GM19193 (cell line): ENCODE measurements around the gene ARHGAP1.

Experiments
- POLR2A ChIP-seq: IDR thresholded peaks from 4 replicates; pipeline ENCODE4 v1.6.1; 2011; ENCODE audit not compliant: insufficient read depth, insufficient read length; ENCODE audit errors: extremely low read depth

ARHGAP1 gene

GRCh38 chr11:46684367-46684766, 16.1 kb downstream of the ARHGAP1 start:
- TF ChIP-seq POLR2A, result no peak

GRCh38 chr11:46682773-46683752, 17.4 kb downstream of the ARHGAP1 start:
- no peak for TF ChIP-seq POLR2A

- TF ChIP-seq POLR2A, result no peak
Observed at GRCh38 chr11:46681814-46682213, 18.6 kb downstream of the ARHGAP1 start.

GRCh38 chr11:46680815-46681214, 19.6 kb downstream of the ARHGAP1 start:
- no peak for TF ChIP-seq POLR2A

GRCh38 chr11:46680164-46680760, 20.2 kb downstream of the ARHGAP1 start:
- no peak for TF ChIP-seq POLR2A

GRCh38 chr11:46679241-46680163, 20.9 kb downstream of the ARHGAP1 start:
- TF ChIP-seq POLR2A, result no peak

GRCh38 chr11:46678741-46679130, 21.7 kb downstream of the ARHGAP1 start:
- no peak for TF ChIP-seq POLR2A

GRCh38 chr11:46677991-46678740, 22.3 kb downstream of the ARHGAP1 start:
- TF ChIP-seq POLR2A, result no peak

- no peak for TF ChIP-seq POLR2A
Observed at GRCh38 chr11:46677169-46677568, 23.2 kb downstream of the ARHGAP1 start.

- TF ChIP-seq POLR2A, result no peak
Observed at GRCh38 chr11:46676436-46677158, 23.8 kb downstream of the ARHGAP1 start.

GRCh38 chr11:46675949-46676348, 24.5 kb downstream of the ARHGAP1 start:
- TF ChIP-seq POLR2A, result no peak

GRCh38 chr11:46675288-46675851, 25.0 kb downstream of the ARHGAP1 start:
- TF ChIP-seq POLR2A, result no peak

GRCh38 chr11:46674463-46675287, 25.7 kb downstream of the ARHGAP1 start:
- no peak for TF ChIP-seq POLR2A
